Coronary artery (tissue), 2 donors: ENCODE results near the gene PSEN1.

Experiments
- DNase-seq: peaks from one replicate; pipeline ENCODE4 v3.0.0-alpha.2; 2017; ENCODE audit warnings: low spot score
- H3K27ac ChIP-seq, 2 donors: fragments of 200-600 bp; sonication (generic); one replicate each; pipeline ENCODE4 v1.5.1; 2016 to 2019
- H3K4me3 ChIP-seq: fragments of 200-600 bp; sonication (generic); 2 replicates; pipeline ENCODE4 v1.5.1; 2016; ENCODE audit warnings: mild to moderate bottlenecking, moderate library complexity
- TF ChIP-seq, protein P1 (sequence below): fragments of 200-600 bp; sonication (generic); IDR thresholded peaks from one replicate; pipeline ENCODE4 v1.5.1; 2019; ENCODE audit warnings: antibody characterized with exemption

Gene PSEN1

DNA sequence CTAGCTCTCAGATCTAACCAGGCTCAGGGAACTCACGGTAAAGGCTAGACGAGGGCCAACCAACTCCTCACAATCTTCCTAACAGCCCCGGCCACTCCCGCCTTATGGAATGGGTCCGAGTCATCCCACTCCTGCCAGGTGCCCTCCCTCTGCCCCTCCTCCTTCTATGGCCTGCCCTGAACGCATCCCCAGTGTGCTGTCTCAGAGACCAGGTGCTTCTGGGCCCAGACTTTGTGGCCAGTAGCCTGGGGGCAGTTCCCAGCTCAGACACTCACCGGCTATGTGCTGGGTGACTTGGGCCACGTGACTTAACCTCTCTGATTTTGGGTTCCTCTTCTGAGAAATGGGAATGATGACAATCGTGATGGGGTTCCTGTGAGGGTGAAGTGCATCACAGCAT, 123.5 kb downstream of the PSEN1 start:
- TF ChIP-seq, protein P1, sequence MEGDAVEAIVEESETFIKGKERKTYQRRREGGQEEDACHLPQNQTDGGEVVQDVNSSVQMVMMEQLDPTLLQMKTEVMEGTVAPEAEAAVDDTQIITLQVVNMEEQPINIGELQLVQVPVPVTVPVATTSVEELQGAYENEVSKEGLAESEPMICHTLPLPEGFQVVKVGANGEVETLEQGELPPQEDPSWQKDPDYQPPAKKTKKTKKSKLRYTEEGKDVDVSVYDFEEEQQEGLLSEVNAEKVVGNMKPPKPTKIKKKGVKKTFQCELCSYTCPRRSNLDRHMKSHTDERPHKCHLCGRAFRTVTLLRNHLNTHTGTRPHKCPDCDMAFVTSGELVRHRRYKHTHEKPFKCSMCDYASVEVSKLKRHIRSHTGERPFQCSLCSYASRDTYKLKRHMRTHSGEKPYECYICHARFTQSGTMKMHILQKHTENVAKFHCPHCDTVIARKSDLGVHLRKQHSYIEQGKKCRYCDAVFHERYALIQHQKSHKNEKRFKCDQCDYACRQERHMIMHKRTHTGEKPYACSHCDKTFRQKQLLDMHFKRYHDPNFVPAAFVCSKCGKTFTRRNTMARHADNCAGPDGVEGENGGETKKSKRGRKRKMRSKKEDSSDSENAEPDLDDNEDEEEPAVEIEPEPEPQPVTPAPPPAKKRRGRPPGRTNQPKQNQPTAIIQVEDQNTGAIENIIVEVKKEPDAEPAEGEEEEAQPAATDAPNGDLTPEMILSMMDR, result no peak
- Histone ChIP-seq H3K4me3 (no peak overlapping the region), H3K27ac (no peak overlapping the region)
- no peak for DNase-seq

GRCh38 chr14:73260574-73260973, 124.3 kb downstream of the PSEN1 start:
- no peak for DNase-seq

DNA sequence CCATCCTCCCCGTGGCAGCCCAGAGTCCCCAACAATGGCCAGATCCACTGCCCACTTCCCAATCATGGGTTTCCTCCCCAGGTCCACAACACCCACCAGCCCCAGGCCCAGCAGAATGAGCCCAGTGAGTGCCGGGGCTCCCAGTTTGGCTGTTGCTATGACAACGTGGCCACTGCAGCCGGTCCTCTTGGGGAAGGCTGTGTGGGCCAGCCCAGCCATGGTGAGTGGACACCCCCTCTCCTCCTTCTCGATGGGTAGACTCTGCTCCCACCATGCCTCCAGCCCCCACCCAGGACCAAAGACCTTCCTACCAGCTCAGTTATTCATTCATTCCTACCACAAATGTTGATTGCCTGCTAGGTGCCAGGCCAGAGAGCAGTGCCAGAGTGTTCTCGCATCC, 124.8 kb downstream of the PSEN1 start:
- TF ChIP-seq, protein P1, result no peak
- Histone ChIP-seq H3K4me3 (no peak overlapping the region), H3K27ac (no peak overlapping the region)
- DNase-seq, result no peak

More at GRCh38 chr14:73260574-73260973, 124.3 kb downstream of the PSEN1 start:
- Histone ChIP-seq H3K27ac (no peak overlapping the region), H3K4me3 (no peak overlapping the region)
- TF ChIP-seq, protein P1, result no peak

- H3K27ac ChIP-seq, result no peak overlapping the region
- no peak for DNase-seq
- TF ChIP-seq, protein P1, result no peak
These were observed 125.5 kb downstream of the PSEN1 start for GRCh38 chr14:73261520-73262426.

DNA sequence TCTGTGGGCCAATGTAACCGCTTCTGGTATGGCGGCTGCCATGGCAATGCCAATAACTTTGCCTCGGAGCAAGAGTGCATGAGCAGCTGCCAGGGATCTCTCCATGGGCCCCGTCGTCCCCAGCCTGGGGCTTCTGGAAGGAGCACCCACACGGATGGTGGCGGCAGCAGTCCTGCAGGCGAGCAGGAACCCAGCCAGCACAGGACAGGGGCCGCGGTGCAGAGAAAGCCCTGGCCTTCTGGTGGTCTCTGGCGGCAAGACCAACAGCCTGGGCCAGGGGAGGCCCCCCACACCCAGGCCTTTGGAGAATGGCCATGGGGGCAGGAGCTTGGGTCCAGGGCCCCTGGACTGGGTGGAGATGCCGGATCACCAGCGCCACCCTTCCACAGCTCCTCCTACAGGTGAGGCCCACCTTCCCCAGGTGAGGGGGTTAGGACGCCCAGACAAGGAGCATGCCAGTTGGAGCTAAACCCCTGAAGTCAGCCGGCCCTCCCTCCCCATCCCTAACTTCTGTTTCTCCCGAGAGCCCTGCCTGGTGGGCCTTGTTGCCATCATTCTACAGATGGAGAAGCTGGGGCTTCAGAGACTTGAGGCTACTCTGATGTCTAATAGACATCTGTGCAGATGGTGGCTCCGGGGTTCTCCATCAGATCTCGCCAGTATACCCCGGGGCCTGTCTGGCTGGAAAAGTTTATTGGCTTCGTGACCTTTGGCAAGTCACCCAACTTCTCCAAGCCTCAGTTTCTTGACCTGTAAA, 126.3 kb downstream of the PSEN1 start:
- Histone ChIP-seq H3K27ac (no peak overlapping the region), H3K4me3 (no peak overlapping the region)
- DNase-seq, result no peak
- TF ChIP-seq, protein P1, result no peak

More at GRCh38 chr14:73261520-73262426, 125.5 kb downstream of the PSEN1 start:
- no peak overlapping the region for H3K4me3 ChIP-seq

- Histone ChIP-seq H3K27ac (no peak overlapping the region), H3K4me3 (no peak overlapping the region)
- no peak for DNase-seq
- TF ChIP-seq, protein P1, result no peak
These were observed 127.3 kb downstream of the PSEN1 start for GRCh38 chr14:73263606-73264005.
